NOMO-1 treated with DMSO at 0.1 percent for 48 hours (cell line): Measurements from ENCODE around the gene RPUSD4.

Experiments
- DNase-seq: peaks from one replicate; lab custom pipeline; 2025; ENCODE audit not compliant: unreplicated experiment; lab: John Stamatoyannopoulos, UW

RPUSD4 gene

DNA sequence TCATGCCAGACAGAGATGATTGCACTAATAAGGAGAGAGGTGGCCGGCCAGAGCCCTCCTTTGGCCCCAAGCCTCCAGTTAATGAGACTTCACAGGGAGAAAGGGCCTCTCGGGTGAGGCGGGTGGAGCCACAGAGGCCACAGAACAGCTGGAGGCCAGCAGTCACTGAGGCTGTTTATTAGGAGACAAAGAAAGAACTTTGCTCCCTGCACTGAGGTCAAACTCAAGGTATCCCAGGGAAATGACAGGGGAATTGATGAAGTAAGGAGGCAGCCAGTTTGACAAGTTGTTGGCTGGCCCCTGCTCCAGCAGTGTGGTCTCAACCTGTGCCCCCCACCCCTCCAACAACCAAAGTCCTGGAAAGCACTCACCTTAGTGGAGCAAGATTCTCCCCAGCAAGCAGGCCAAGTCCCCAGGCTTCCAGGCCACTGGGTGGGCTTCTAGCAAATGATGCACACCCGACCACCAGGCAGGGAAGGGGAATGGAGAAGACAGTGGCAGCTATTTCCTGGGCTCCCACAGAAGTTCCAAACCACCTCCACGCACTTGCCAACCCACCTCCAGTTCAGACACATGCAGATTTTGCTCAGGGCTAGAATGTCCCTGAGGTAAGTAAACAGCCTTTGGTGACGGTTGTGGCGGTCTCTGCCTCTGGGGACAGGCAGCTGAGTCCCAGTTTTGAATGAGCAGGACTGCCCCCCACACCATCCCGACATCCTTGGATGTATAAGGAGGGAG lies 53.2 kb downstream of the RPUSD4 start:
- no peak for DNase-seq

DNA sequence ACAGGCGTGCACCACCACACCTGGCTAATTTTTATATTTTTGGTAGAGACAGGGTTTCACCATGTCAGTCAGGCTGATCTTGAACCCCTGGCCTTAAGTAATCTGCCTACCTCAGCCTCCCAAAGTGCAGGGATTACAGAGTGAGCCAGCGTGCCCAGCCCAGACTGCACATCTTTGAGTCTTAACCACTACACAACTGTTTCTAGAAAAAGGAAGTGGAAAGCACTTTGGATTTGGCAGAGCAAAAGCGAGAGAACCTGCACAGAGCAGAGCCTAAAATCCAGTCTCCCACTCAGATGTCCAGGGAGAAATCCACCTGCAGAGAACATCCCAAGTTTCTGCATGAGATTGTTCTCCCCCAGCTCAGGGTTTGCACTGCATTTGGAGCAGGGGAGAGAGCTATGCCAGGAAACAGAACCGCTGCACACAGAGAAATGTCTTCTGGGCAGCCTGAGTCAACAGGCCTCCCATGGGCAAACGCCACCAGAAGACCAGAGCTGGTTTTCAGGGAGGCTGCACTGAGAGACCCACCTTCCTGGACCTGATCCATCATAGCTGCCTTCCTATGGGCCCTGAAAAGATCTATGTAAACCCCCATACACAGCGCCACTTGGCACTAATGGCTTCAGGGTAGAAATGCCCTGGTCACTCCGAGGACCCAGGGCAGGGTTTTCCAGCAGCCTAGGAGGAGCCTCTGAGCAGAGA lies 54.0 kb downstream of the RPUSD4 start:
- no peak for DNase-seq

DNA sequence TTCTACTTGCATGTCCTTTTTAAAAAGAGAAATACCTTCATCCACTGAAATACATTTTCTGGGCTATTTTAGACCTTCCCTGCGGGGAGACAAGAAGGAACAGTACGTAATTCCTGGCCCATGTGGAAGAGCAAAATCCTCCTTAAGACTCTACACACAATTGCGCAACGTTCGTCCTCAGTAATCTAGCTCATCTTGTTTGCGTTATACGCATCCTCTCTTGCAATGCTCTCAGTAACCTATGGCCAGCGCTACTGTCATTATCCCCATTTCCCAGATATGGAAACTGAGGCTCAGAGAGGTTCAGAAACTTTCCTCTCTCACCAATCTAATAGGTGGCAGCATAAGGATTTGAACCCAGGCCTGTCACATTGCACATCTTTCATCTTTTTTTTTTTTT lies 54.6 kb downstream of the RPUSD4 start:
- no peak for DNase-seq

DNA sequence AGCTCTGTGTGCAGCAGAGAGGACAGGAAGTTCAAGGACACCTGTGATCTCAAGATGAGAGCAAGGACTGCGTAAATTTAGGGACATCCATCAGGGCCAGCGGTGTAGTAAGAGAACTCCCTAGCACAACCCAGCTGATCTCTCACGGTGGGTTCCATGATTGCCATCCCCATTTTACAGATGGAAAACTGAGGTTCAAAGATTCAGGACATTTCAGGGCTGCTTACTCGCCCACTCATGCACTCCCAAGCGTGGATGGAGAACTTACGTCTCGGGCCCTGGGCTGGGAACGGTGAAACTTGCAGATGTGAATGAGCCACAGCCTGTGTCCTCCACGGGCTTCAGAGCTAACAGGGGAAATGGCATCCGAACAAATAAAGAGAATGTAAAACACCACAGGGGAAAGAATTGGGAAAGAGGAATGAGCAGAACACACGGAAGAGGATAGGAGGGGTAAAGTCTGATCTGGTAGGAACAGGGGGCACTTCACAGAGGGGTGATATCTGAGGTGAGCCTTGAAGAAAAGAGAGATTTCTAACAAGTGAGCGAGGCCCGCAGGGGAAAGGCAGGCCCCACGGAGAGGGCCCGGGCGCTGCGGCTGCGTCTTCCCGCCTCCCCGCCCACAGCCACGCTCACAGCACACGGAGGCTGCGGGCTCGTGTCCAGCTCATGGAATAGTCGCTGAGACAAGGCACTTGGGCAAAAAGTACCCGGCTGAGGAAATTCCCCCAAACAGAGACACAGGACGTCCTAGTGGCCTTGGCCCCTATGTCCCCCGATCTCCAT lies 55.9 kb downstream of the RPUSD4 start:
- no peak for DNase-seq

DNA sequence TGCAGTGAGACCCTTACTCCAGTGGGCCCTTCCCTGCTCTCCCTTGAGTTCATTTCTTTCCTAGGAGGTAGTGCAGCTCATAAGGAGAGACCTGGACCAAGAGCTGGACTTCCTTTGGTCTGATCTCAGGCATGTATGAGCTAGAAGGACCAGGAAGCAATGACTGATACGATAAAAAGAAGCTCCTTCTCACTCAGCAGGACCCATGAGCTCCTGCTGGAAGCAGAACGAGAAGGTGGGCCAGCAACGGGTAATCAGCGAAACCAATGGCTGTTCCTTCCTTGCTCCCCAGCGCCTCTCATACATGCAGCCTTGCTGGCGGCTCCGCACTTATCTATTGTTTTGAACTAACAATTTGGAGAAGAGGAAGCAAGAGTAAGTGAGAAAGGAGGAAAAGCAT lies 56.8 kb downstream of the RPUSD4 start:
- DNase-seq: no peak

DNA sequence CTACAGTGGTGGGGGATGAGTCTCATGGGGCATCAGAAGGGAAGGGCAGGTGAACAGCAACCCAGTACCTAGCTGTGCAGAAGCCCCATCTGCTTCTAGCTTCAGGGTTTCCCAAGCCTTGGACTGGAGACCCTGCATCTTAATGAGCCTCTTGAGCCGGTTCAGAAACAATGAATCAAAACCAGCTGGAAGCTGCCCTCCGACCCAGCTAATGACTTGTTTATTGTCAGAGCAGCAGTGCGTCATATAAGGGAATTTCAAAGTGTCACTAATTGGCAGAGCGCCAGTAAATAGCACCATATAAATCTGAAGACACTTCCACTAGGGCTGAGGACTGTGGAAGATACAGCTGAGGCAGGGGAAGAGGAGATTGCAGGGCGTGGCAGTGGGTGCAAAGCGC lies 57.5 kb downstream of the RPUSD4 start:
- no peak for DNase-seq

DNA sequence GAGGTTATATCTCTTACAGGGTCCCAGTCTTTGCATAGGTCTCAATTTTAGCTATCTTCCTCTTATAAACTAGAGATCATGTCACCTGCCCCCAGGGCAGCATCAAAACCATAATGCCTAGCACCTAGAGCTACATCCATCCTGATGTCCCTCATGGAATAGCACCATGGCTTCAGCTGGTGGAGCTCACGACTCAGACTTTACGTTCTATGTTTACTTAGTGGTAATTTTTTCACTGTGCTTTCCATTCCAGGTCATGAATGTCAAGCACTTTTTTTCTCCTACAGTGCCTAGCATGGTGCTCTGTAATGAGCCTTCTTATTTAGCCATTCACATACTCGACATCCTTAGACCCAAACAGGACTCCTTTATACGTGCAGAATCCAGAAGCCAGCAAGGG lies 58.4 kb downstream of the RPUSD4 start:
- no peak for DNase-seq

DNA sequence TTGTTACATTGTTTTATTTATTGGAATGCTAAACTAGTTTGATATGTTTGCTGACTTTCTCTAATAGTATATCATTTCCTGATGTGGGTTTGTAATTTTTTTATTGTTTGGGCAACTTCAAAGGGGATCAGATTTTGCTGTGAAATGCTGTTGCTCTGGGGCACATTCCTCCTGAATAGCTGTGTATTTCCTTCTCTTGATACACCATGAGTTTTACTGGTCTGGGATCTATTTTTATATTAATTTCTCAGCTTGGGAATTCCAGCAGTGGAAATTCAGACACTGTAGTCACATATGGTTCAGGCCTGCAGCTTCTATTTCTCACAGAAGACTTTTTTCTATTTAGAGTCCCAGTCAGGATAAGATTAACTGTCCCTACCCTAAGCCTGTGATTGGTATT lies 58.9 kb downstream of the RPUSD4 start:
- no peak for DNase-seq

DNA sequence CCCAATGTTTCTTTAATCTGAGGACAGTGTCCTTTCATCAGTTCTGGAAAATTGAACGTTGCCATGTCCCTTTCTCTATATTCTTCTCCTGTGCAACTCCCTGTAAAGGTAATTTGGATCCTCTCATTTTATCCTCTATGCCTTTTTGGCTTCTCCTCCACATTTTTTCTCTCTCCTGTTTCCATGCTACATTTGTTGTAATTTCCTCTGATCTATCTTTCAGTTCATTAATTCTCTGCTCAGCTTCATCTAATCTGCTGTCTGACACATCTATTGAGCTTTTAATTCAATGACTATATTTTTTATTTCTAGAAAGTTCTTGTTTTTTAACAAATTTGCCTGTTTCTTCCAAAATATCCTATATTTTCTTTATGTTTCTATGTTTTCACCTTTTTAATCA lies 59.3 kb downstream of the RPUSD4 start:
- no peak for DNase-seq
